GM18861 (cell line): ENCODE data around the gene DBI.

Source experiments
- ATAC-seq: cut with Tn5 transposase; IDR thresholded peaks from one replicate; pipeline ENCODE4 v1.9.1; 2021; ENCODE audit not compliant: unreplicated experiment

Gene DBI

DNA sequence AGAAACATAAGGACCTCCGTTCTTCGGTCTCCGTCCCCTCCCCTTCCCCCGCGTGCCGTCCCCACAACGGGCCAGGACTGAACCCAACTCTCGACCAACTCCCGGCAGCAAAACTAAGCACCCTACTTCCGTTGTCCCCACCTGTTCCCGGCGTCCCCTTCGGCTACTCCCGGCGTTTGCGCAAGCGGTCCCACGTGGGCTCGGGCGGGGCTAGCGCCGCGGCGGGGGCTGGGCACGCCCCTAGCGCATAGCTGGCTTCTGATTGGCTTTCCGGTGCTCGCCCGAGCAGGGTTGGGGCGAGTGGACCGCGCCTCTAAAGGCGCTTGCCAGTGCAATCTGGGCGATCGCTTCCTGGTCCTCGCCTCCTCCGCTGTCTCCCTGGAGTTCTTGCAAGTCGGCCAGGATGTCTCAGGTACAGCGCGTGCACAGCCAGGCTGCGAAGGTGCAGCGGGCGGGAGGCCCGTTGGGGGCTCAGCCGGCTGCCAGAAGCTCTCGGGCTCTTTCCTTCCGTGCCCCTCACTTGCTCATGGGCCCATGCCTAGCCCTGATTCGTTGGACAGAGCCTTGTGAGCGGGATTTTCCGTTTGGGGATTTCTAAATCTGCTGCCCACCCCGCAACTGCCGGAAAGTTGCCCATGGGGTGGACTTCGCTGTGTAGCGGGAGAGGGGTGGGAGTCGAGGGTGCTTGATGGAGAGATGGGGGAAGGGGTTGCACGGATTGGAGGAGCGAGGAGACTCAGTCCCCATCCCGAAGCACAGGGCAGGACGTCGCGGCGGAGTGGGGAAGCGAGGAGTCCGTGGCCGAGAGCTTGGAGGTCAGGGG, at the start of gene DBI, which contains the start of gene C2orf76:
TSS of gene DBI (plus strand) at position 329 of the 823 bp plus-strand sequence. CDS start at position 404, 75 bp downstream.
TSS of gene C2orf76 (minus strand) at position 186 of the 823 bp plus-strand sequence. CDS start 26,875 bp downstream, outside the sequence.
- ATAC-seq, result peak; percentile 97

GRCh38 chr2:119317554-119317953, 49.2 kb upstream of the DBI start:
- no peak for ATAC-seq

DNA sequence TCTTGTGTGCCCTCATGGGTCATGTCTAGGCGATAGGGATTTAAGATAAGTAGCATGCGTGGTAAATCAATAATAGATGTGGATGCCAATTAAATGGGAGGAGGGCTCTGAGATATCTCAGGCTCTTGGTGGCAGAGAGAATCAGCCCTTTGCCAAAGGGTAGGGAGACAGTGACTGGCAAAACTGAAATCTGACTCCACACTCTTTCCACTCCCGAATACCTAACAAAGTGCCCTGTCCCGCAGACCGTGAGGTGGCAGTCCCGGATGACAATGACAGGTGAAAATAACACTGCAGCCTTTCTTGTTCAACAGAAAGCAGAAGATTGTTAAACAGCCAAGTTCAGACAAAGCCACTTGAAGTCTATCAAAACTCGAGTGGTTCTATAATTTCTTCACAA, 47.2 kb upstream of the DBI start:
- no peak for ATAC-seq

DNA sequence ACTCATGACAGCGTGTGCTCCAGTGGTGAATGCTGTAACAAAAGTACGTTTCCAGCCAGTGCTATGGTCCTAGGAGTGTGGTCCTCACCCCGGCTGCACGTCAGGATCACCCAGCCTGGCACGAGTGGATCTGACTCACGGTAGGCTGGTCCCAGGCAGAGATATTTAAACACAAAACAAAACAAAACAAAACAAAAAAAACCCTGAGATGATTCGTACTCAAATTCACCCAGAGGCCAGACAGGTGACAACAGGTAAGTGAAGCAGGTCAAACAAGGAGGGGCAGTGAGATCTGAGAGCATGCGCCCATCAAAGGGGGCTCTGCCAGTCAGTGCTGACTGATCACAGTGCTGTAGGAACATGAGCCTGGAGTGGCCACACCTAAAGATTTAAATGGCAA, 43.3 kb upstream of the DBI start:
- ATAC-seq, result no peak

DNA sequence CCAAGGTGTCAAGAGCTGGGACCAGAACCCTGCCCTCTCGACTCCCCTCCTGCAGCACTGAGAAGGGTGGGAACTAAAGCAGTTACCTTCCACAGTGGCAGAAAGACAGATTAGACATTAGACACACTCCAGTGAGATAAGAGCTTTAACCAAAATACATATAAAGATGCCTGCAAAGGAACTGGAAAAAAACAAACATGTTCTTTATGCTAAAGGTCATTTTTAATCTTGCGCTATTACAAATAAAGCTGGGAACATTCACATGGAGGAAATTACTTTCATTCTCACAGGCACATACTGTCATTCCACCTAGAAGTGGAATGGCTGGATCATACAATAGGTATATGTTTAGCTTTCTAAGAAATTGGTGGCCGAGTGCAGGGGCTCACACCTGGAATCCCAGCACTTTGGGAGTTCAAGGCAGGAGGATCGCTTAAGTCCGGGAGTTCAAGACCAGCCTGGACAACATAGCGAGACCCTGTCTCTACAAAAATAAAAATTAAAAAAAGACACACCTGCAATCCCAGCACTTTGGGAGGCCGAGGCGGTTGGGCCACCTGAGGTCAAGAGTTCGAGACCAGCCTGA, 42.0 kb upstream of the DBI start:
- no peak for ATAC-seq

- ATAC-seq, result no peak
Measured at GRCh38 chr2:119326938-119327337, 39.8 kb upstream of the DBI start.

- ATAC-seq, result no peak
Measured at GRCh38 chr2:119327431-119327830, 39.3 kb upstream of the DBI start.

DNA sequence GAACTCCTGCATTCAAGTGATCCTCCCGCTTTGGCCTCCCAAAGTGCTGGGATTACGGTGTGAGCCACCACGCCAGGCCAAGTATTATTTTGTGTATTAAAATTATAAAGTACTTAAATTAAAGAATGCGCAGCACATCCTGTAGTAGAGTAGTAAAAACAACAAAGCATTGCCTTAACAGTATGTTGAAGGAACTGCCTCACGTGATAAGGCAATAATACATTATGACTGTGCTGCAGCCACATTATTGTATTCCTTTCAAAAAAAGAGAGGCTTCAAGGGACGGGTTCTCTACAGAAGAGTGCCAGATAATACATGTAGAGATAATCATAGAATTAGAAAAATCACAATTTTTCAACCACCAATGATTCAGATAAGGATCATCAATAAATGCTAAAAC, 33.8 kb upstream of the DBI start:
- ATAC-seq, result no peak

DNA sequence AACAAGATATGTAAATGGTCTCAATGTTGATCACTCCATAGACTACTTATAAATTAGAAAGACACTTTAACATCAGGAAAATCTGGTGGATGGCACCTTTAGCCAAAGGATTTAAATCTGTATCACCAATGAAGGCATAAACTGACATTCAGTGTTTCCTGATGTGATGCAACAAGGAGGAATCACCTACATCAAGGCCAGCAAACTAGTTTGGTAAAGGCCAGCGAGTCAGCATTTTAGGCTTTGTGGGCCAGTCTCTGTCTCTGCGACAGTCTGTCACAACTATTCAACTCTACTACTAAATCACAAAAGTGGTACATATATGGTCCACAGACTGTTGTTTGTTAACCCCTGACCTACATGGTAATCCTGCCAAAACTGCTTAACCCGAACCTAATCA, 33.4 kb upstream of the DBI start:
- no peak for ATAC-seq

DNA sequence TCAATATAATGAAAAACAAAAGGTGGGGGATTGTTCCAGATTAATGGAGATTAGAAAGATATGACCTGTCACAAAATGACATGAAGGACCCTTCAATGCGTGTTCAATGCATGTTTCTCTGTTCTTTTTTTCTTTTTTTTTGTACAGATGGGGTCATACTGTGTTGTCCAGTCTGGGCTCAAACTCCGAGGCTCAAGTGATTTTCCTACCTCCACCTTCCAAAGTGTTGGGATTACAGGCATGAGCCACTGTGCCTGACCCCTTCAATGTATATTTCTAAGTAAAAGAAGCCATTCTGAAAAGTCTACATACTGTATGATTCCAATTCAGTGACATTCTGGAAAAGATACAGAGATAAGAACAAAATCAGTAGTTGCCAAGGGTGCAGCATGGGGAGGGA, 32.9 kb upstream of the DBI start:
- no peak for ATAC-seq

- no peak for ATAC-seq
Measured at GRCh38 chr2:119337749-119338148, 29.0 kb upstream of the DBI start.

GRCh38 chr2:119338272-119338671, 28.5 kb upstream of the DBI start:
- ATAC-seq, result no peak

- peak; percentile 97 for ATAC-seq
Measured at GRCh38 chr2:119338826-119339561, 27.8 kb upstream of the DBI start.

GRCh38 chr2:119339562-119339923, 27.2 kb upstream of the DBI start:
- no peak for ATAC-seq

DNA sequence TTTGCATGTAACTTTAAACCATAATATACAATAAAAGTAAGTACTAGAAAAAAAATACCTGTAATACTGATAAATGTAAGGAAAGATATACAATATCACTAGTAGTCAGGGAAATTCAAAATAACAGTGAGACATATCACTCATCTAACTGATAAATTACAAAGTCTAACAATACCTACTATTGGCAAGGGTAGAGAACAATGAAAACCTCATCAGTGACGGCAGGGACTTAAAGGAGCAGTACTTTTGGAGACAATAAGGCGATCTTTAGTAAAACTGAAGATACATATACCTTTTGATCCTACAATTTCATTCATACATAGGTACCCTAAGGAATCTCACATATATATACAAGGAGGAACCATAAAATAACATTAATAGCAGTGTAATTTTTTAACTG, 25.1 kb upstream of the DBI start:
- no peak for ATAC-seq

DNA sequence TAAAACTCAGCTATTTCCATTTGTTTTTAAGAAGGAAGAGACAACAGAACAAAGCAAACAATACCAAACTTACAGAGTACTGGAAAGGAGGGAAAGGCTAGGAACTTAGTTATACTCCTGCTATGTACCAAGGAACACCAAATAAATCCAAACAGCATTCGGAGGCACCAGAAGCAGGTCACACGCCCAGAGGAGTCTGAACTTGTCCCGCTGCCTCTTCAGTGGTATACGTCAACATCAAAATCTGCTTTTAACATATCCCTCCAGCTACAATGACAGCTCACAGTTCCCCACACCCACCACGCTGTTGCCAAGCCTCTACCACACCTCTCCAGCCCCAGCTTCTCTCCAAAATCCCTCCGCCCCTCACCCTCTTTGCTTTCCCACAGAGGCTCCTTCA, 17.5 kb upstream of the DBI start:
- ATAC-seq, result no peak

- no peak for ATAC-seq
Measured at GRCh38 chr2:119350311-119350998, 16.3 kb upstream of the DBI start.

- ATAC-seq, result peak; percentile 98
Measured at GRCh38 chr2:119352357-119352756, 14.4 kb upstream of the DBI start.

- ATAC-seq, result no peak
Measured at GRCh38 chr2:119354860-119355259, 11.9 kb upstream of the DBI start.

DNA sequence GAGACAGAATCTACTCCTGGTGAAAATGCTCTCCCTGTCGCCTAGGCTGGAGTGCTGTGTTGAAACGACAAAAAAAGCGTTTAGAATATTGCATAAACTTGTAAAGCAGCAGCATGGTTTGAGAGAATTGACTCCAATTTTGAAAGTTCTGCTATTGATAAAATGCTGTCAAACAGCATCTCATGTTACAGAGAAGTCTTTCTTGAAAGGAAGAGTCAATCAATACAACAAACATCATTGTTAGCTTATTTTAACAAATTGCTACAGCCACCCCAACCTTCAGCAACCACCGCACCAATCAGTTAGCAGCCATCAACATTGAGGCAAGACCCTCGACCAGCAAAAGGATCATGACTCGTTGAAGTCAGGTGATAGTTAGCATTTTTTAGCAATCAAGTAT, 7.0 kb upstream of the DBI start:
- no peak for ATAC-seq

DNA sequence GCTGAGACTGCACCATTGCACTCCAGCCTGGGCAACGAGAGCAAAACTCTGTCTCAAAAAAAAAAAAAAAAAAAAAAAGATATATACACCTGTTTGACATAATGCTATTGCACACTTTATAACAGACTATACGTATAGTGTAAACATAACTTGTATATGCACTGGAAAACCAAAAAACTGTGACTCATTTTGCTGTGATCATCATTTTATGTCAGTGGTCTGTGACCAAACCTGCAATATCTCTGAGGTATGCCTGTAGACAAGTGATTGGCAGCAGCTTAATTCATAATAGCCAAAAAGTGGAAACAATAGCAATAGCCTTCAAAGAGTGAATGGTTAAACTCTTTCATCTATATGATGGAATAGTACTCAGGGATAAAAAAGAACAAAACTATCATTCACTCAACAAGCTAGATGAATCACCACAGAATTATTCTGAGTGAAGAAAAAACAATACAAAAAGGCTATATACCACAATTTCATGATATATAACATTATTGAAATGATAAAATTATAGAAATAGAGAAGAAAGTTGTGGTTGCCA, 6.3 kb upstream of the DBI start:
- ATAC-seq, result no peak
